Nephron progenitor cell (in vitro differentiated cells): ENCODE measurements around the gene SYT2.
"Not testable (repeated sequence)": the region's sequence is repeated elsewhere in the genome, so short reads cannot be mapped to it uniquely, and the experiment has no call there.

Experiments
- DNase-seq: peaks from one replicate; pipeline ENCODE4 v3.0.0; 2021
- H3K27ac Mint-ChIP-seq: 2 replicates; pipeline ENCODE4 v1.8.0; 2021; ENCODE audit warnings: mild to moderate bottlenecking, moderate library complexity, mixed read lengths
- H3K27me3 Mint-ChIP-seq: 2 replicates; pipeline ENCODE4 v1.8.0; 2021; ENCODE audit warnings: mild to moderate bottlenecking, low read depth, mixed read lengths; ENCODE audit not compliant: poor library complexity
- H3K36me3 Mint-ChIP-seq: 2 replicates; pipeline ENCODE4 v1.8.0; 2021; ENCODE audit warnings: low read depth, mixed read lengths
- H3K4me1 Mint-ChIP-seq: 2 replicates; pipeline ENCODE4 v1.8.0; 2021; ENCODE audit warnings: mixed read lengths
- H3K4me3 Mint-ChIP-seq: 2 replicates; pipeline ENCODE4 v1.8.0; 2021; ENCODE audit warnings: mild to moderate bottlenecking, moderate library complexity, mixed read lengths
- H3K9me3 Mint-ChIP-seq: 2 replicates; pipeline ENCODE4 v1.8.0; 2021; ENCODE audit warnings: mild to moderate bottlenecking, moderate library complexity, mixed read lengths
- TF ChIP-seq, protein P1 (sequence below): fragments of 200-600 bp; sonication (generic); IDR thresholded peaks from 2 replicates; pipeline ENCODE4 v1.5.0; 2021; ENCODE audit warnings: antibody characterized with exemption

SYT2 gene

DNA sequence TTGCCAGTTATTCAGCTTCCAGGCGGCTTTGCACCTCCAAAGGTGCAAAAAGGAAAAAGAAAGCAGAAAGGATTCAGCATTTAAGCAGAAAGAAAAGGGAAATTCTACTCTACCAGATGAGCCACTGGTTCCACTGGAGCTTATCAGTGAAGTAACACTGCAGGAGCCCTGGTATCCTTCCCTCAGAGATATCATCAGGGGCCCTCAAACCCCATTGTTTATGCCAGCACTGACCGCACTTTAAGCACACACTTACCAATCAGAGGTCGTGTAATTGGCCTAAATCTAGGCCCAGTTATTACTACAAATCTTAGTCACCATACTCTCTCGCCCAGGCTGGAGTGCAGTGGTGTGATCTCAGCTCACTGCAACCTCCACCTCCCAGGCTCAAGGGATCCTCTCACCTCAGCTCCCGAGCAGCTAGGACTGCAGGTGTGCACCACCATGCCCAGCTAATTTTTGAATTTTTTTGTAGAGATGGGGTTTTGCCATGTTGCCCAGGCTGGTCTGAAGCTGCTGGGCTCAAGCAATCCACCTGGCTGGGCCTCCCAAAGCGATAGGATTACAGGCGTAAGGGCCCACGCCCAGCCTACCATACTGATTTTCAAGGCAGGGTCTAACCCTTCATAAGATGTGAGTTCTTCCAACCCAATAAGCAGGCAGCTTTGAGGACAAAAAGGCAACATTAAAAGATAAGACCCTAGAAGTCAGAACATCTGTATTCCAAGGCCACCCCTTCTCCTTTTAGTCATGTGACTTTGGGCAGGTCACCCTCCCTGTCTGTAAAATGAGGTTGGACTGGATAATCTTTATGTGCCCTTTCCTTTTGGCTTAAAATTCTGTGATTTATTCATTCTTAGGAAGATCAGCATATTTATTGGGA is 125.3 kb downstream of the SYT2 start:
- Mint-ChIP-seq H3K36me3 (peaks cover 12% of the 10 kb centered on the region), H3K27me3 (no peaks in the 10 kb centered on the region), H3K27ac (no peak overlapping the region), H3K4me3 (no peak overlapping the region), H3K9me3 (no peaks in the 10 kb centered on the region), H3K4me1 (peaks cover 61% of the 10 kb centered on the region)
- no peak for DNase-seq
- TF ChIP-seq, protein P1, sequence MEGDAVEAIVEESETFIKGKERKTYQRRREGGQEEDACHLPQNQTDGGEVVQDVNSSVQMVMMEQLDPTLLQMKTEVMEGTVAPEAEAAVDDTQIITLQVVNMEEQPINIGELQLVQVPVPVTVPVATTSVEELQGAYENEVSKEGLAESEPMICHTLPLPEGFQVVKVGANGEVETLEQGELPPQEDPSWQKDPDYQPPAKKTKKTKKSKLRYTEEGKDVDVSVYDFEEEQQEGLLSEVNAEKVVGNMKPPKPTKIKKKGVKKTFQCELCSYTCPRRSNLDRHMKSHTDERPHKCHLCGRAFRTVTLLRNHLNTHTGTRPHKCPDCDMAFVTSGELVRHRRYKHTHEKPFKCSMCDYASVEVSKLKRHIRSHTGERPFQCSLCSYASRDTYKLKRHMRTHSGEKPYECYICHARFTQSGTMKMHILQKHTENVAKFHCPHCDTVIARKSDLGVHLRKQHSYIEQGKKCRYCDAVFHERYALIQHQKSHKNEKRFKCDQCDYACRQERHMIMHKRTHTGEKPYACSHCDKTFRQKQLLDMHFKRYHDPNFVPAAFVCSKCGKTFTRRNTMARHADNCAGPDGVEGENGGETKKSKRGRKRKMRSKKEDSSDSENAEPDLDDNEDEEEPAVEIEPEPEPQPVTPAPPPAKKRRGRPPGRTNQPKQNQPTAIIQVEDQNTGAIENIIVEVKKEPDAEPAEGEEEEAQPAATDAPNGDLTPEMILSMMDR = no peak

DNA sequence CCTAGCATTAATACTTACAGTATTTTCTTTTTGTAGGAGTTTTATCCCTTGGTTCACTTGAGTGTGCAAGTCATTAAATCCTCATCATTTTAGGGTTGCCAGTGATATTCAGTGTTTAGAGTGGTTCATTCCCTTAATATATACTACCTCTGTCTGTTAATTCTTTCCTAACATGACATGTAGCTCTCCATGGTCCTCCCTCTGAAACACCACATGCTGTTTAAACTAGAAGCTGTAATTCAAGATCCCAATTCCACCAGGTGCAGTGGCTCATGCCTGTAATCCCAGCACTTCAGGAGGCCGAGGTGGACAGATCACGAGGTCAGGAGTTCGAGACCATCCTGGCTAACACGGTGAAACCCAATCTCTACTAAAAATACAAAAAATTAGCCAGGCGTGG is 127.9 kb downstream of the SYT2 start:
- H3K9me3 Mint-ChIP-seq, H3K27me3 Mint-ChIP-seq, H3K4me3 Mint-ChIP-seq, H3K27ac Mint-ChIP-seq, DNase-seq: not testable (repeated sequence)
- Mint-ChIP-seq H3K36me3 (peaks cover 12% of the 10 kb centered on the region), H3K4me1 (peaks cover 61% of the 10 kb centered on the region)

DNA sequence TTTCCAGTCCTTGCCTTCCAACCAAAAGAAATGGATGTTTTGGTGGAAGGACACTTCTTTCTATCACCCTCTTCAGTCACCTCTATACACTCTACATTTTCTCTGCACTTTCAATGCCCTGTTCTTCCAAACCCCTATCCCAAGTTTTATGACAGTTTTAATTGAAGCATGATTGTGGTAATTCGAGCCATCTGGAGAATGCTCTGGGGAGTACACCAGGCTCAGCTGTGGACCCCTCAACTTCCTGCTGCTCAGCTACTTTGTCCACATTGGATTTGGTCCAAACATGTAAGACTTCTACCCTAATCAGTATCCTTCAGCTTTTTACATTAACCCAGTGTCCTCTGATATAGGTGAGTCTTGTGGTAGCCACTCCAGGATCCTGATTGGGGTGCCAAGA is 129.6 kb downstream of the SYT2 start:
- Mint-ChIP-seq H3K9me3 (no peaks in the 10 kb centered on the region), H3K4me3 (no peak overlapping the region), H3K27ac (no peak overlapping the region), H3K27me3 (peaks cover 3% of the 10 kb centered on the region), H3K4me1 (peaks cover 59% of the 10 kb centered on the region), H3K36me3 (peaks cover 12% of the 10 kb centered on the region)
- TF ChIP-seq, protein P1 = no peak
- DNase-seq = no peak

DNA sequence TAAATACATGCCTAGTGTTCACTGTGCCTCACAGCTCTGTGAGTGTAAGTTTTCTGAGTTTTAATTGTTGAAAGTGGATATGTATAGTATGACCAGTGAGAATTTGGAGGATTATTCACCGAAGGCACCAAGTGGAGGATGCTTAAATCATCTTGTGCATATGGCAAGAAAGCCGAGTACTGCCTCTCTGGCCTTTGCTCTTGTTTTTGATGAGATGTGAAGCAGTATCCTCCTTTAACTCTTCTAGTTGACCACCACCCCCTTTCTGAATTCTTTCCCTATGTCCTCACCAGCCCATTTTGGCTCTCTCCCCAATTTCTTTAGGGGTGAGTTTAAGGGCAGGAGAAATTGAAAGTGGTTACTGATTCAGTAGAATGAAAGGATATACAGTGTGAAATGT is 130.4 kb downstream of the SYT2 start:
- Mint-ChIP-seq H3K4me1 (peaks cover 59% of the 10 kb centered on the region), H3K9me3 (no peaks in the 10 kb centered on the region), H3K4me3 (no peak overlapping the region), H3K27me3 (peaks cover 5% of the 10 kb centered on the region), H3K36me3 (peaks cover 12% of the 10 kb centered on the region), H3K27ac (no peak overlapping the region)
- no peak for DNase-seq
- TF ChIP-seq, protein P1 = no peak

DNA sequence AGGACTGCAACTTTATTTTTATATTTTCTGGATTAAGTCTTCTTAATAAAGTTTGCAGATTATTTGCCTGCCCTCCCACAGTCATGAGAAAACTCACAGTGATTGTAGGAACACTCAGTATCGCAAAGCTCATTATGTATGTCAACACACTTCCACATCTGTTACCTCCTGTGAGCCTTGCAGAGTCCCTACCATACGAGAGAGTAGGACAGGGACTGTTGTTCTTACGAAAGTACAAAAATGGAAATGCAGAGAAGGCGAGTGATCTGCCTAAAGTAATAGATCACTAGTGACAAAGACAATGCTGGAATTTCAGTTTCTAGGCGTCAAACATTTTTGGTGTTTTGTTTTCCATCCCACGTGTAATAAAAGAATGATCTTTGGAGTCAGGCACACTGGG is 131.7 kb downstream of the SYT2 start:
- Mint-ChIP-seq H3K4me1 (peaks cover 59% of the 10 kb centered on the region), H3K9me3 (no peaks in the 10 kb centered on the region), H3K27me3 (peaks cover 7% of the 10 kb centered on the region), H3K36me3 (peaks cover 12% of the 10 kb centered on the region), H3K27ac (no peak overlapping the region), H3K4me3 (no peak overlapping the region)
- TF ChIP-seq, protein P1 = no peak
- no peak for DNase-seq

DNA sequence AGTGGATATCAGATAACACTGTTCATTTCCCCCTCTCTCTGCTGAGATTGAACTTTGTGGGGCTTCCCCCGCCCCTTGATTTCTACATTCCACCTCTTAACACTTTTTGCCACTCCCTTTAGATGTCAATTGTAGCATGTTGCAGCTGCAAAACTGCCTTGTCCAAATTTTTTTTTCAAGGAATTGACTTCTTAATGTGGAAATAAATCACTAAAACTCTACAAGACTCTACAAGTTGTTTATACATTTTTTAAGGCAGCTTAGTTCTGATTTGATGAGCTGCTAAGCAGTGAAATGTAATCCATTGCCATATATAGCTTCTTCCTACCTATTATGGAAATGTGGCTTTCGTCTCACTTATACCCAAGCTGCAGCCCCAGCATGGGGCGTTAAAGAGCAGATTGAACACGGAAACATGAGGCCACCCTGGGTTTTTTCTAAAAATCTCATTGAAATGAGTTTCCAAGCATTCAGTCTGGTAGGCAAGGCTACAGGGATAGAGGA is 132.2 kb downstream of the SYT2 start:
- H3K27ac Mint-ChIP-seq = no peak overlapping the region
- peaks cover 7% of the 10 kb centered on the region for H3K27me3 Mint-ChIP-seq
- H3K36me3 Mint-ChIP-seq = peaks cover 12% of the 10 kb centered on the region
- no peaks in the 10 kb centered on the region for H3K9me3 Mint-ChIP-seq
- H3K4me1 Mint-ChIP-seq = peaks cover 59% of the 10 kb centered on the region
- no peak for DNase-seq
- TF ChIP-seq, protein P1 = no peak
- peak overlapping the region; percentile 24 for H3K4me3 Mint-ChIP-seq
